Measurements from ENCODE around the gene ARFRP1. TPM values are rescaled to one million over a fixed set of nuclear protein-coding genes. Genes with fewer than 3 reads are reported as not detected.

Gene ARFRP1, protein sequence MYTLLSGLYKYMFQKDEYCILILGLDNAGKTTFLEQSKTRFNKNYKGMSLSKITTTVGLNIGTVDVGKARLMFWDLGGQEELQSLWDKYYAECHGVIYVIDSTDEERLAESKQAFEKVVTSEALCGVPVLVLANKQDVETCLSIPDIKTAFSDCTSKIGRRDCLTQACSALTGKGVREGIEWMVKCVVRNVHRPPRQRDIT
- total RNA-seq (2012; rRNA removed) = 21.2 and 26.1 TPM in 2 replicates

DNA sequence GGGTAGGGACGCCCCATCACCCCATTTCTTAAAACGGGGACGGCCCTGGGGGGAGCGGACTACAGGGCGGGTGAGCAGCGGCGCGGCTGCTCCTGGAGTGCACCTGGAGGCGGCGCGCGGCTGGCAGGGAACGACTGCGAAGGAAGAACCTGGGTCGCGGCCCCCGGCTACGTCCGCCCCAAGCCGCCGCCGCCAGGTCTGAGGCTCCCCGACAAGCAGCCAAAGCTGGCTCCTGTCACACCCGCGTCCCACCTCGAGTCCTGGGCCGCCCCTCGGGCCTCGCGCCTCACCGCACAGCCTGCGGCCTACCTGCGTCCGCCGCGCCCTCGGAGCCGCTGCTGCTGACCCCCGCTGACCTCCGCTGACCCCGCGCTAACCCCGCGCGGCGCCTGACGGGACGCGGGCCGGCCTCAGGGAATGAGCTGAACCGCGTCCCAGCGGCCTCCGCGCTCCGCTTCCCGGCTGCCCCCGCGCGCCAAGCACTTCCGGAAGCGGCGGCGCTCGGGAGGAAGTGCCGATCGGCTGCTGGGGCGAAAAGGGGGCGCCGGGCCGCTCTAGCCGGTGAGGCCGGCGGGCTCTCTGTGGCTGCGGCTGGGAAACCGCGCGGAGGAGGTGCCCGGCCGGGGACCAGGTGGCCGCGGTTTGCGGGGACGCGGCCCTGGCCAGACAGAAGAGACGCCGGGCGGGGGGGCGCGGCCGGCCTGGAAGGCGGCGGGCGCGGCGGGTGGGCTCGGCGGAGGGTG lies at the start of gene ARFRP1, which contains the start of gene ZGPAT:
Gene ARFRP1 (minus strand): TSS at position 419 of the 743 bp plus-strand sequence. CDS start 885 bp downstream, outside the sequence.
Gene ZGPAT (plus strand): TSS at position 482 of the 743 bp plus-strand sequence. CDS start 542 bp downstream, outside the sequence.
- Histone ChIP-seq H3K36me3 (ENCODE audit: insufficient read depth, low read length) (peaks cover 63% of the 10 kb centered on the region), H3K9me3 (replicated peaks; ENCODE audit: low read length) (no peaks in the 10 kb centered on the region), H3K4me2 (ENCODE audit: low read length) (peak within 1 kb of the TSS; percentile 91), H3K4me3 (ENCODE audit: low read length) (peak within 1 kb of the TSS; percentile 97), H3K9ac (ENCODE audit: low read depth, low read length) (peak within 1 kb of the TSS; percentile 98), H3K27me3 (ENCODE audit: control insufficient read depth, insufficient read depth, low read length) (no peaks in the 10 kb centered on the region), H3K4me1 (ENCODE audit: control insufficient read depth, insufficient read depth, low read length) (peaks cover 22% of the 10 kb centered on the region)

DNA sequence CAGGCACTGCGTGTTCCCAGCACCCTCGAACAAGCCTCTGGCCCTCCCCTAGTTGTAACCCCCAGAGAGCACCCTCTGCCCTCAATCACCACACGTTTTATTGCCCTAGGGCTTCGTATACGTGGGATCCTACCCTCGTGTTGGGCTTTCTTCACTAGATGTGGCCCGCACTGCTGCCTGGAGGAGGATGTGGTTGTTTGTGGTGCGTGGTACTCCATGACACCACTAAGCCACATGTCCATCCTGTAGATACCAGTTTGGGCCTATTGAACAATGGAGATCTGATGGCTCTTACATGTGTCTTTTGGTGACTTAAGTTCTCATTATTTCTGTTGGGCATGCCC lies 48.8 kb upstream of the ARFRP1 start:
- no peaks in the 10 kb centered on the region for H3K9me3 ChIP-seq (replicated peaks; ENCODE audit: low read length)
- H3K36me3 ChIP-seq (ENCODE audit: insufficient read depth, low read length) = no peaks in the 10 kb centered on the region
- H3K4me3 ChIP-seq (ENCODE audit: low read length) = no peak overlapping the region
- no peak overlapping the region for H3K9ac ChIP-seq (ENCODE audit: low read depth, low read length)
- H3K4me1 ChIP-seq (ENCODE audit: control insufficient read depth, insufficient read depth, low read length) = no peaks in the 10 kb centered on the region
- no peak overlapping the region for H3K4me2 ChIP-seq (ENCODE audit: low read length)
- no peaks in the 10 kb centered on the region for H3K27me3 ChIP-seq (ENCODE audit: control insufficient read depth, insufficient read depth, low read length)

DNA sequence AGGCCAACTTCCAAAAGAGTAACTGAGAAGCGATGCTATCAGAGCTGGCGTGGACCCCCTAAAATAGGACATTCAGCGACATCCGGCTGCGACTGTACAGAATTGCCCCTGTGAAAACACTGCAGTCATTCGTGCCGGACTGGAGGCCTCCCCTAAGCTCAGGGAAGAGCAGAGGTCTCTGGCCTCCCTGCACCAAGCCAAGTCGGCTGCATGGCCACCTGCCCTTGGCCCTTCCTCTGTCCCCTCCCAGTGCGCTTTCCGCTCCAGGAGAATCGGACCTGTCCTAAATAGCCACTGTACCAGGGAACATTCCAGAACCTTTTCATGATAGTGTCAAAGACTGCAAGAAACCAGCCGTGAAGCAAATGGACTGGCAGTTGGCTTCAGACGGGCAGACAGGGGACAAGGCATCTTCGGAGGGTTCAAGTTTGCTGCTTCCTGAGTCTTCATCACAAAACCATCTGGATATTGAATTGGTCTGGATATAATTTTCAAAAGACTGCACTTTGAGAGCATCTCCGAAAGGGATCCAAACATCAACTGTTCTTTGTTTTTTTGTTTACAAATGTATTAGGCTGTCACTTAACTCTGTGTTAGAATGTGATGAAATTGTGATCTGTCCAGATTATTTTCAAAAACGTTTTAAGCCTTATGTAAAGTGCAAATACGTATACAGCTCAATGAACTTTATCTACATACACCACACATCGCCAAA lies 48.3 kb upstream of the ARFRP1 start:
- Histone ChIP-seq H3K4me1 (ENCODE audit: control insufficient read depth, insufficient read depth, low read length) (no peaks in the 10 kb centered on the region), H3K4me2 (ENCODE audit: low read length) (no peak overlapping the region), H3K4me3 (ENCODE audit: low read length) (no peak overlapping the region), H3K9me3 (replicated peaks; ENCODE audit: low read length) (no peaks in the 10 kb centered on the region), H3K36me3 (ENCODE audit: insufficient read depth, low read length) (no peaks in the 10 kb centered on the region), H3K9ac (ENCODE audit: low read depth, low read length) (no peak overlapping the region), H3K27me3 (ENCODE audit: control insufficient read depth, insufficient read depth, low read length) (no peaks in the 10 kb centered on the region)

DNA sequence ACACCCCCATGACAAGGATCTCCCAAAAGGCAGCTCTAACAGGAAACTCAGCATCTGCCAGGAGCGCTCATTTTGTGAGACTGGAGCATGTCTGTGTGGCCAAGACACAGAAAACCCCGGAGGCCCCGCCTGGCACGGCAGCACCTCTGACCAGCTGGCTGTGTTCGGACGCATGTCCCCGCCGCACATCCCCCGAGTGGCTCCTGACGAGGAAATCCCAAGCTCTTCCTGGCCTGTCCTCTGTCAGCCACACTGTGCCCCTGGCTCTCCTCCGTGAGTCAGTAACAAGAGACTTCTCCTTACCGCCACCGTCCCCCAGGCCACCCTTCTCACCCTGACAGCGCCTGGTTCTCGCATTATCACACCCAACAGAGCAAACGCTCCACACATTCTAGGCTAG lies 46.2 kb upstream of the ARFRP1 start:
- no peaks in the 10 kb centered on the region for H3K27me3 ChIP-seq (ENCODE audit: control insufficient read depth, insufficient read depth, low read length)
- no peaks in the 10 kb centered on the region for H3K4me1 ChIP-seq (ENCODE audit: control insufficient read depth, insufficient read depth, low read length)
- no peaks in the 10 kb centered on the region for H3K36me3 ChIP-seq (ENCODE audit: insufficient read depth, low read length)
- no peak overlapping the region for H3K4me3 ChIP-seq (ENCODE audit: low read length)
- H3K9ac ChIP-seq (ENCODE audit: low read depth, low read length) = no peak overlapping the region
- no peak overlapping the region for H3K4me2 ChIP-seq (ENCODE audit: low read length)
- H3K9me3 ChIP-seq (replicated peaks; ENCODE audit: low read length) = no peaks in the 10 kb centered on the region

DNA sequence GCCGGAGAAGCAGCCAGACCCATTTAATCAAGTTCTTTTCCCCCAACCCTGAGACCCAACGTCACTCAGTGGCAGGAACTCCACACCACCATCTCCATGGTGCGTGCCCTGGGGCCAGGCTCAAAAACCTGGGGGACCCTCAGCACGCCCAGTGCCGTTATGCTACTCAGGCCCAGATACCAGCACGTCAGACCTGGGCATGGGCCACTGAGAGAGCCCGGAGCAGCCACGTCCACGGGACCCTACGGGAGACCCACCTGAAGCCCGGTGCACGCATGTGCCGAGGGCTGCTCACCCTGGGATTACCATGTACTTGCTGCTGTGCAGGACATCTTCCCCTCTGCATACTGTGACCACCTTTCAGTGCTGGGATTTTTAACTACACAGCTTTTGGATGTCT lies 45.6 kb upstream of the ARFRP1 start:
- H3K4me3 ChIP-seq (ENCODE audit: low read length) = no peak overlapping the region
- no peaks in the 10 kb centered on the region for H3K27me3 ChIP-seq (ENCODE audit: control insufficient read depth, insufficient read depth, low read length)
- no peak overlapping the region for H3K9ac ChIP-seq (ENCODE audit: low read depth, low read length)
- no peaks in the 10 kb centered on the region for H3K4me1 ChIP-seq (ENCODE audit: control insufficient read depth, insufficient read depth, low read length)
- H3K36me3 ChIP-seq (ENCODE audit: insufficient read depth, low read length) = no peaks in the 10 kb centered on the region
- H3K4me2 ChIP-seq (ENCODE audit: low read length) = no peak overlapping the region
- H3K9me3 ChIP-seq (replicated peaks; ENCODE audit: low read length) = no peaks in the 10 kb centered on the region

DNA sequence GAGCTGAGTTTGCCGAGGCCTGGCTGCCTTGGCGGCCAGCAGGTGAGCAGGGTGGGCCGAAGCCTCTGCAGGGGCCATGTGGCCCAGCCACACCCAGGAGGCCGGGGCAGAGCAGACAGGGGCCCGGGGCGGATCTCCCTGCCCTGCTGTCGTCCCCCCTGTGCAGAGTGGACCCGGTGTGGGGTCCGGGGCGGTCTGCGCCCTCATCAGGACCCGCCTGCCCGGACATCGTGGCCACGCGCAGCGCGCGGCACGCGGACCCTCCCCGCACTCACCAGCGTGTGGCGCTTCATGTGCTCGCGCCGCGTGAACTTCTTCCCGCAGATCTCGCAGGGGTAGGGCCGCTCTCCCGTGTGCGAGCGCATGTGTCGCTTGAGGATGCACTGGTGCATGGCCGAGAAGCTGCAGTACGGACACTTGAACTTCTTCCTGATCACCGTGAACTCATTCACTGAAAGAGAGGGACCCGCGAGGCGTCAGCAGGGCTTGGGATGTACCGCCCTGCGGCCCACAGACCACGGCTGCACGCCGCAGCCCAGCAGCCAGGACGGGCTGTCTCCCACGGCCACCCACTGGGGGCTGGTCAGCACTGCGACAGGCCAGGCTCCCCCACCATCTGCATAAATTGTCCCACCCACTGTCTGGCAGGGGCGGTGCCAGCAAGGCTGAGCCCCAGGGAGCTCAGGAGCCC lies 44.8 kb upstream of the ARFRP1 start:
- H3K4me1 ChIP-seq (ENCODE audit: control insufficient read depth, insufficient read depth, low read length) = no peaks in the 10 kb centered on the region
- no peaks in the 10 kb centered on the region for H3K9me3 ChIP-seq (replicated peaks; ENCODE audit: low read length)
- no peaks in the 10 kb centered on the region for H3K27me3 ChIP-seq (ENCODE audit: control insufficient read depth, insufficient read depth, low read length)
- H3K9ac ChIP-seq (ENCODE audit: low read depth, low read length) = no peak overlapping the region
- H3K4me3 ChIP-seq (ENCODE audit: low read length) = no peak overlapping the region
- no peaks in the 10 kb centered on the region for H3K36me3 ChIP-seq (ENCODE audit: insufficient read depth, low read length)
- H3K4me2 ChIP-seq (ENCODE audit: low read length) = no peak overlapping the region

DNA sequence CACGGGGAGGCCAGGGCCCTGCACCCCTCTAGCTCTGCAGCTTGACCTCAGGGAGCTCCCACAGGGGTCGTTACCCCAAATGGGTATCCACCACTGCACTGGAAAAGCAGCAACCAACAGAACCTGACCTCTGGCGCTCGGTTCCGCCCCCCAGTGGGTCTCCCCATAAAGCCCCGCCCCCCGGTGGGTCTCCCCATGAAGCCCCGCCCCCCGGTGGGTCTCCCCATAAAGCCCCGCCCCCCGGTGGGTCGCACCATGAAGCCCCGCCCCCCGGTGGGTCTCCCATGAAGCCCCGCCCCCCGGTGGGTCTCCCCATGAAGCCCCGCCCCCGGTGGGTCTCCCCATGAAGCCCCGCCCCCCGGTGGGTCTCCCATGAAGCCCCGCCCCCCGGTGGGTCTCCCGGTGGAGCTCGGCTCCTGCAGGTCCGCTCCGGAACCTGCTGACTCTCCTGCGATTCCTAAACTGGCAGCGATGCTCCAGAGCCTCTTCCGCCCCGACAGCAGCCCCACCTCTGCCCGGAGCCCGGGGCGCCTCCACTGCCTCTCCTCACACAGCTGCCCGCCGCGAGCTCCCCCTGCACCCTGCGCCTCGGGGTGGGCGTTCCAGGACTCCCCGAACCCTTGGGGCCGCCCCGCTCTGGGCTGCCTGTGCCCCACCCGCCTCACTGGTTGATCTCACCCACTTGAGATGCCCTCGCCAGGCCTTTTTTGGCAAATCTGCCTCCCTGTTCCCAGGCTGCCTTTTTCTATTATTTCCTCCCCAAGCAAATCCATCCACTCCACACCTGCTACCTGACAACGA lies 43.9 kb upstream of the ARFRP1 start:
- no peak overlapping the region for H3K4me2 ChIP-seq (ENCODE audit: low read length)
- no peaks in the 10 kb centered on the region for H3K9me3 ChIP-seq (replicated peaks; ENCODE audit: low read length)
- H3K36me3 ChIP-seq (ENCODE audit: insufficient read depth, low read length) = no peaks in the 10 kb centered on the region
- H3K9ac ChIP-seq (ENCODE audit: low read depth, low read length) = no peak overlapping the region
- no peak overlapping the region for H3K4me3 ChIP-seq (ENCODE audit: low read length)
- no peaks in the 10 kb centered on the region for H3K27me3 ChIP-seq (ENCODE audit: control insufficient read depth, insufficient read depth, low read length)
- H3K4me1 ChIP-seq (ENCODE audit: control insufficient read depth, insufficient read depth, low read length) = no peaks in the 10 kb centered on the region

DNA sequence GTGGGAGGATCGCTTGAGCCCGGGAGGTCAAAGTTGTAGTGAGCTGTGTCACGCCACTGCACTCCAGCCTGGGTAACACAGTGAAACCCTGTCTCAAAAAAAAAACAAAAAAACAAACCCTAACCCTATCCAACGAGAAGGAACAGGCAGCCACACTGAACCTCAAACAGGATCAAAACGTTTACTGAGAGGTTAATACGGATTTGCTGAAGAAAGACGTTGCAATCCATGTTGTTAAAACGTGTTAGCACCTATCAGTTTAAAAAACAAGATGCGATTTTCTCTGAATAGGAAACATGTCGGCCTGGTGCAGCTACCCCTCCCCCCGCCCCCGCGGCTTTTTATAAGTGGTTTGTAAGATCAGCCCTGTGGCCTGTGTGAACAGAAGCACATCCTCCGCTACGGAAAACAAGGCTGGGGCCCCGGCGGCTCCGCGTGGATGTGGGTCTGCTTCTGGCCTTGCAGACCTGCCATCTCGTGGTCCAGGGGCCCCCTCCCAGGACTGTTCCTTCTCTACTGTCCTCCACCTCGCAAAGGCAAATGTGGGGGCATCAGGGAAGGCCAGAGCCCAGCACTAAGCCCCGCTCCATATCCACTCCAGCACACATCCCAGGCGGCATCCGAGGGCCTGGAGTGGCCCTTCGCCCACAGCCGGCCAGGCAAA lies 43.2 kb upstream of the ARFRP1 start:
- Histone ChIP-seq H3K4me1 (ENCODE audit: control insufficient read depth, insufficient read depth, low read length) (no peaks in the 10 kb centered on the region), H3K4me2 (ENCODE audit: low read length) (no peak overlapping the region), H3K36me3 (ENCODE audit: insufficient read depth, low read length) (no peaks in the 10 kb centered on the region), H3K9me3 (replicated peaks; ENCODE audit: low read length) (no peaks in the 10 kb centered on the region), H3K4me3 (ENCODE audit: low read length) (no peak overlapping the region), H3K9ac (ENCODE audit: low read depth, low read length) (no peak overlapping the region), H3K27me3 (ENCODE audit: control insufficient read depth, insufficient read depth, low read length) (no peaks in the 10 kb centered on the region)

DNA sequence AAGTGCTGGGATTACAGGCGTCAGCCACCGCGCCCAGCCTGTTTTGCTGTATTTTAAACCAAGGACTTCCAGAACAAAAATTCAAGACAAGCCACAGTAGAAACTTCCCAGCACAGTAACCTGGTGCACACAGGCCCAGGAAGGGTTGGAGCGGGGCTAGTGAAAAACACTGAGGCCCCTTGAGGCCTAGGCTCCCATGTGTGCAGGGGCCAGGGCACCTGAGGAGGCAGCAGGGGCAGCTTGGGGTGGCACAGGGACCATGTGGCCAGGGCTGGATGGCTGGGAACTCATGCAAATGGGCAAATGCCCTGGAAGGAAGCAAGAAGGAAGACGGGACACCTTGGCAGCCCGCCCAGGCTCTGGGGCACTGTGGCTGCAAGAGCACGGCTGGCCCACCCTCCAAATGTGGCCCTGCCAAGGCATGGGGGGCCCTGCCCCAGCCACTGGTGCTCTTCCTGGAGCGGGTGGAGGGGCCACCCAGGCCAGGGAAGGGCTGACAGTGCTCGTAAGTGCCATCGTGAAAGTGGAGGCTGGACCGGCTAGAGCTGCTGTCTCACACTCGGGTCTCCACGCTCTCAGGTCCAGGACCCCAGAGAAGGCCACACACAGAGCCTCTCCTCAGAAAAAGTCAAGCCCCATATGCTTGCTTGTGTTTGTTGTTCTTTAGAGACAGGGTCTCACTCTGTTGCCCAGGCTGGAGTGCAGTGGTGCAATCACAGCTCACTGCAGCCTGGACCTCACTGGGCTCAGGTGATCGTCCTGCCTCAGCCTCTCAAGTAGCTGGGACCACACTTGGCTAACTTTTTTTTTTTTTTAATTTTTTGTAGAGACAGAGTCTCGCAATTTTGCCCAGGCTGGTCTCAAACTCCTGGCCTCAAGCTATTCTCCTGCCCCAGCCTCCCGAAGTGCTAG lies 42.1 kb upstream of the ARFRP1 start:
- Histone ChIP-seq H3K36me3 (ENCODE audit: insufficient read depth, low read length) (no peaks in the 10 kb centered on the region), H3K27me3 (ENCODE audit: control insufficient read depth, insufficient read depth, low read length) (no peaks in the 10 kb centered on the region), H3K4me3 (ENCODE audit: low read length) (no peak overlapping the region), H3K9me3 (replicated peaks; ENCODE audit: low read length) (no peaks in the 10 kb centered on the region), H3K4me1 (ENCODE audit: control insufficient read depth, insufficient read depth, low read length) (no peaks in the 10 kb centered on the region), H3K4me2 (ENCODE audit: low read length) (no peak overlapping the region), H3K9ac (ENCODE audit: low read depth, low read length) (no peak overlapping the region)

DNA sequence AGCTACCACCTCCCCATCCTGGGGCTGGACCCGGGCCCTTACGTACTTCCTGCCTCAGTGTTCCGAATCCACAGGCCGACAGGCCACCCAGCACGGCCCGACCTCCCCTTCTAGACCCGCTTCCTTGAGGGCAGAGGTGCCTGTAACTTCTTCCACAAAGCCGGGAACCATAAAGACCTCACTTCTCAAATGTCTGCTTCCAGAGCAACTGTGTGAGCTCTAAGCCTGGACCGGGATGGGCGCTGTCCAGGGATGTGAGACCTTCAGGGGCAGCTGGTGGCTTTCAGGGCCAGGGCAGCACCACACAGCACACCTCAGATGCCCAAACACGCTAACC lies 41.1 kb upstream of the ARFRP1 start:
- Histone ChIP-seq H3K36me3 (ENCODE audit: insufficient read depth, low read length) (peaks cover 3% of the 10 kb centered on the region), H3K4me1 (ENCODE audit: control insufficient read depth, insufficient read depth, low read length) (no peaks in the 10 kb centered on the region), H3K27me3 (ENCODE audit: control insufficient read depth, insufficient read depth, low read length) (no peaks in the 10 kb centered on the region), H3K4me3 (ENCODE audit: low read length) (no peak overlapping the region), H3K9me3 (replicated peaks; ENCODE audit: low read length) (no peaks in the 10 kb centered on the region), H3K4me2 (ENCODE audit: low read length) (no peak overlapping the region), H3K9ac (ENCODE audit: low read depth, low read length) (no peak overlapping the region)
